Neural crest cell (in vitro differentiated cells): Measurements from ENCODE around the gene MAP1B. TPM values are rescaled to one million over a fixed set of nuclear protein-coding genes. Genes with fewer than 3 reads are reported as not detected.

Source experiments
- DNase-seq: peaks from one replicate; pipeline ENCODE4 v3.0.0; 2021; ENCODE audit warnings: low read depth, mixed read lengths, low spot score
- H3K27ac Mint-ChIP-seq: one replicate; pipeline ENCODE4 v1.8.0; 2021; ENCODE audit warnings: mild to moderate bottlenecking, mixed read lengths; ENCODE audit not compliant: unreplicated experiment
- H3K27me3 Mint-ChIP-seq: 2 replicates; pipeline ENCODE4 v1.8.0; 2021; ENCODE audit warnings: low read depth, mild to moderate bottlenecking, mixed read lengths
- H3K36me3 Mint-ChIP-seq: 2 replicates; pipeline ENCODE4 v1.8.0; 2021; ENCODE audit warnings: low read depth, mild to moderate bottlenecking, mixed read lengths
- H3K4me1 Mint-ChIP-seq: 2 replicates; pipeline ENCODE4 v1.8.0; 2021; ENCODE audit warnings: mixed read lengths
- H3K4me3 Mint-ChIP-seq: one replicate; pipeline ENCODE4 v1.8.0; 2021; ENCODE audit warnings: mild to moderate bottlenecking, mixed read lengths
- H3K9me3 Mint-ChIP-seq: 2 replicates; pipeline ENCODE4 v1.8.0; 2021; ENCODE audit warnings: mixed read lengths
- total RNA-seq: library from RNA; stranded (reverse); gene quantifications from 2 replicates; pipeline ENCODE4 v1.2.1, GENCODE V29; 2021
- TF ChIP-seq, protein P1 (sequence below): fragments of 200-600 bp; sonication (generic); conservative IDR thresholded peaks from 2 replicates; pipeline ENCODE4 v1.5.0; 2021; ENCODE audit warnings: antibody characterized with exemption, mild to moderate bottlenecking

MAP1B gene
- total RNA-seq, 1 donor from 2014 or later, result 256 TPM

- Mint-ChIP-seq H3K9me3 (peaks cover 2% of the 10 kb centered on the region), H3K4me1 (no peaks in the 10 kb centered on the region), H3K27ac (no peak overlapping the region), H3K4me3 (no peak overlapping the region), H3K27me3 (no peaks in the 10 kb centered on the region), H3K36me3 (no peaks in the 10 kb centered on the region)
- TF ChIP-seq, protein P1, sequence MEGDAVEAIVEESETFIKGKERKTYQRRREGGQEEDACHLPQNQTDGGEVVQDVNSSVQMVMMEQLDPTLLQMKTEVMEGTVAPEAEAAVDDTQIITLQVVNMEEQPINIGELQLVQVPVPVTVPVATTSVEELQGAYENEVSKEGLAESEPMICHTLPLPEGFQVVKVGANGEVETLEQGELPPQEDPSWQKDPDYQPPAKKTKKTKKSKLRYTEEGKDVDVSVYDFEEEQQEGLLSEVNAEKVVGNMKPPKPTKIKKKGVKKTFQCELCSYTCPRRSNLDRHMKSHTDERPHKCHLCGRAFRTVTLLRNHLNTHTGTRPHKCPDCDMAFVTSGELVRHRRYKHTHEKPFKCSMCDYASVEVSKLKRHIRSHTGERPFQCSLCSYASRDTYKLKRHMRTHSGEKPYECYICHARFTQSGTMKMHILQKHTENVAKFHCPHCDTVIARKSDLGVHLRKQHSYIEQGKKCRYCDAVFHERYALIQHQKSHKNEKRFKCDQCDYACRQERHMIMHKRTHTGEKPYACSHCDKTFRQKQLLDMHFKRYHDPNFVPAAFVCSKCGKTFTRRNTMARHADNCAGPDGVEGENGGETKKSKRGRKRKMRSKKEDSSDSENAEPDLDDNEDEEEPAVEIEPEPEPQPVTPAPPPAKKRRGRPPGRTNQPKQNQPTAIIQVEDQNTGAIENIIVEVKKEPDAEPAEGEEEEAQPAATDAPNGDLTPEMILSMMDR, result no peak
- no peak for DNase-seq
Observed at GRCh38 chr5:72096602-72097188, 10.6 kb upstream of the MAP1B start.

- no peak overlapping the region for H3K4me3 Mint-ChIP-seq
- H3K4me1 Mint-ChIP-seq, result peaks cover 7% of the 10 kb centered on the region
- peaks cover 3% of the 10 kb centered on the region for H3K36me3 Mint-ChIP-seq
- H3K27me3 Mint-ChIP-seq, result no peaks in the 10 kb centered on the region
- H3K9me3 Mint-ChIP-seq, result peaks cover 10% of the 10 kb centered on the region
- H3K27ac Mint-ChIP-seq, result no peak overlapping the region
- TF ChIP-seq, protein P1, result no peak
- DNase-seq, result no peak
Observed at GRCh38 chr5:72101828-72102227, 5.4 kb upstream of the MAP1B start.

DNA sequence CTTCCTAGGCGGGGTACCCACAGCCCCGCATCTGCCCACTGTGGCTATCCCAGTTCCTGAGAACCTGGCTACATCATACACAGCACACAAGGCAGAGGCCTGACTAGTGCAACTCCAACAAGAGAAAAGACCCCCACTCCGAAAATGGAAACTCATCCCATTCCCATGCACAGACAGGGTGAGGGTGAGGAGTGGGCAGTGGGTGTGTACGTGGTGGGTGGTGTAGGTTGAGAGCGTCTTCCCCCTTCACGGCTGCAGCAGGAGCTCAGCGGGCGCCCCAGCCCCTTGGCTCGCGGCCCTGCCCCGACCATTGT is 501 bp upstream of the MAP1B start:
- H3K9me3 Mint-ChIP-seq, result peaks cover 10% of the 10 kb centered on the region
- peak overlapping the region; percentile 99 for H3K27ac Mint-ChIP-seq
- TF ChIP-seq, protein P1, result no peak
- H3K36me3 Mint-ChIP-seq, result peaks cover 17% of the 10 kb centered on the region
- DNase-seq, result no peak
- H3K4me3 Mint-ChIP-seq, result peak overlapping the region; percentile 96
- peaks cover 5% of the 10 kb centered on the region for H3K27me3 Mint-ChIP-seq
- H3K4me1 Mint-ChIP-seq, result peaks cover 40% of the 10 kb centered on the region

DNA sequence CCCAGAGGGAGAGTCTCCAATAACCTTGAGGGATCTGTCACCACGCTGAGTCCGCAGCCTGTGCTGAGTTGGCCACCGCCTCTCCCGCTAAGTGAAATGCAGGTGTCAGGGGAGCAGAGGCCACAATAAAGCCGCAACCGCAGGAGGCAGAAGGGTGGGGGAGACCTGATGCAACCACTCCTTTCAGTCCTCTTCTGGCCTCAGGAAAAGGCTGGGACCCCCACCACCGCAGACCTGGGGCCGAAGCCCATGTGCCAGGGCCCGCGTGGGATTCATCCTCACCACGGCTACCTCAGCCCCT is 576 bp downstream of the MAP1B start:
- H3K36me3 Mint-ChIP-seq, result peaks cover 21% of the 10 kb centered on the region
- H3K4me3 Mint-ChIP-seq, result peak overlapping the region; percentile 96
- TF ChIP-seq, protein P1, result no peak
- H3K27me3 Mint-ChIP-seq, result peaks cover 7% of the 10 kb centered on the region
- peak overlapping the region; percentile 99 for H3K27ac Mint-ChIP-seq
- no peak for DNase-seq
- H3K4me1 Mint-ChIP-seq, result peaks cover 51% of the 10 kb centered on the region
- H3K9me3 Mint-ChIP-seq, result peaks cover 10% of the 10 kb centered on the region

DNA sequence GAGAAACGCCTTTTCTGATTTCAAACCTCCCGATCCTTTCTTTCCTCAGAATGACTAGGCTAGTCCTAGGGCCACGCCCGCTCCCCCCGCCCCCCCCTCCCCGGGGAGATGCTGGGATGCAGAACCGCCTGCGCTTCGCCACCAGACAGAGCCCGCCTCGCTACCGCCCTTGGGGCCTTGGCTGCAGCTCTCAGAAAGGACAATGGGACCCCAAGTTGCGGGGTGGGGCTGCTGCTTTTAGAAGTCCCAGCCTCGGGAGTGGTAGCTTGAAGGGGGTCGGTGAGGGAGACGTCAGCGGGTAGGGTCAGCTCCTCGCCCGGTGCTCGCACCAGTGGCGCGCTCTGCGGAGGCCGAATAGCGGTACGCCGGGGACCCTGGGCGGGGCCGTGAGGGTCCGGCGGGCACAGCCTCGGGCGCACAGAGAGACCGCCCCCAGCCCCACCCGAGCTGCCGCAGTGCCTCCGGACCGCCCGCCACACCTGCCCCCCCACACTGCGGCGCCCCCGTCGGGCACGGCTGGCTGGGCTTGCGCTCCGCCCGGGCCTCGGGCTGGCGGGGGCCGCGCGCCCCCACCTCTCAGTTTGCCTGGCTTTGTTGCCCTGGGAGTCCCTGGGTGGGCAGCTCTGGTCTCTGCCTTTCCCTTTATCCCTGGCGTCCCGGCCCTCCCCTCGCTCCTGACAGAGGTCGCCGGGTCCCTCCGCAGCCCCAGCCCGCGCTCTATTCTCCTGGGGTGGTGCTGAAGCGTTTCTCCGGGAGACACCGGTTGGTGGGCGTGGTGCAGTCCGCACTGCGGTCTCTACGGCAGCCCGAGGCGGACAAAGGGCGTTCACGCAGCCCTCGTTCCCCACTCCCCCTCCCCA is 1.2 kb downstream of the MAP1B start:
- Mint-ChIP-seq H3K36me3 (peaks cover 21% of the 10 kb centered on the region), H3K27ac (peak overlapping the region; percentile 99), H3K27me3 (peaks cover 7% of the 10 kb centered on the region), H3K4me3 (peak overlapping the region; percentile 99), H3K9me3 (peaks cover 7% of the 10 kb centered on the region), H3K4me1 (peaks cover 55% of the 10 kb centered on the region)
- peak; percentile 70 for DNase-seq
- TF ChIP-seq, protein P1, result no peak
